Skeletal muscle satellite cell (primary cell): ENCODE results near the gene MGLL.
A peak's percentile ranks its signal among the peaks of the same experiment; 100 is the strongest.

Source experiments
- H3K27me3 ChIP-seq: 2 replicates; pipeline ENCODE4 v1.7.0; 2013; ENCODE audit warnings: low read length; ENCODE audit not compliant: control insufficient read depth, insufficient read depth
- H3K36me3 ChIP-seq: 2 replicates; pipeline ENCODE4 v1.7.0; 2013; ENCODE audit warnings: mild to moderate bottlenecking, control low read depth, low read length; ENCODE audit not compliant: insufficient read depth
- H3K4me1 ChIP-seq: 2 replicates; pipeline ENCODE4 v1.7.0; 2013; ENCODE audit warnings: low read length; ENCODE audit not compliant: control insufficient read depth, insufficient read depth
- H3K4me2 ChIP-seq: 2 replicates; pipeline ENCODE4 v1.7.0; 2013; ENCODE audit warnings: mild to moderate bottlenecking, low read length
- H3K4me3 ChIP-seq: 2 replicates; pipeline ENCODE4 v1.7.0; 2013; ENCODE audit warnings: low read length
- H3K9ac ChIP-seq: 2 replicates; pipeline ENCODE4 v1.7.0; 2013; ENCODE audit warnings: mild to moderate bottlenecking, low read depth, low read length, moderate library complexity
- H3K9me3 ChIP-seq: replicated peaks from 2 replicates; pipeline ENCODE4 v1.7.0; 2013; ENCODE audit warnings: mild to moderate bottlenecking, control low read depth, low read length

Gene MGLL

DNA sequence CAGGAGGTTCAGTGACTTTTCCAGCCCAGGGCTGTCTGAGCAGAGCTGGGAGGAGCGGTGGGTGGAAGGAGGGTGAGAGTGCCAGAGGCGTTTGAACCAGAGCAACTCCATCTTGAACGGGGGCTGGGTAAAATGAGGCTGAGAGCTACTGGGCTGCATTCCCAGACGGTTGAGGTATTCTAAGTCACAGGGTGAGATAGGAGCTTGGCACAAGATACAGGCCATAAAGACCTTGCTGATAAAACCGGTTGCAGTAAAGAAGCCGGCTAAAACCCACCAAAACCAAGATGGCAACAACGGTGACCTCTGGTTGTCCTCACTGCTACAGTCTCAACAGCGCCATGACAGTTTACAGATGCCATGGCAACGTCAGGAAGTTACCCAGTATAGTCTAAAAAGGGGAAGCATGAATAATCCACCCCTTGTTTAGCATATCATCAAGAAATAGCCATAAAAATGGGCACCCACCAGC is 89.4 kb downstream of the MGLL start:
- H3K4me3 ChIP-seq = no peak overlapping the region
- H3K36me3 ChIP-seq = no peaks in the 10 kb centered on the region
- H3K27me3 ChIP-seq = no peaks in the 10 kb centered on the region
- H3K4me2 ChIP-seq = no peak overlapping the region
- no peaks in the 10 kb centered on the region for H3K9me3 ChIP-seq
- H3K9ac ChIP-seq = no peak overlapping the region
- peaks cover 38% of the 10 kb centered on the region for H3K4me1 ChIP-seq

DNA sequence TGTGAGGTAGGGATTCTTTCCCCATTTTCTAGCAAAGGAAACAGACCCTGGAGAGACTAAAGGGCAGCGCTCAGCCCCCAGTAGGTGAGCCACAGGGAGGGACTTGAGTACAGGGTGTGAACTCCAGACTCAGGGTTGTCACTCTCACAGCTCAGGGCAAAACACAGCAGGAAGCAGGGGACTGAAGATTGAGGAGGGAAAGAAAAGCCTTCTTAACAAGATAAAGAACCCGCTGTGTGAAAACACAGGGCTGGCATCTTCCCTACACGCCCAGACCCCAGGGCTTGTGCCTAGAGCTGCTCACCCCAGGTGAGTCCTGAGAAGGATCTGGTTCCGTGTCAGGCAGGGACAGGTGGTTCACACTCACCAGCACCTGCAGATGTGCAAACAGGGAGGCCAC is 90.0 kb downstream of the MGLL start:
- no peaks in the 10 kb centered on the region for H3K36me3 ChIP-seq
- no peaks in the 10 kb centered on the region for H3K27me3 ChIP-seq
- peaks cover 35% of the 10 kb centered on the region for H3K4me1 ChIP-seq
- H3K9ac ChIP-seq = no peak overlapping the region
- H3K4me3 ChIP-seq = no peak overlapping the region
- no peak overlapping the region for H3K4me2 ChIP-seq
- H3K9me3 ChIP-seq = no peaks in the 10 kb centered on the region

DNA sequence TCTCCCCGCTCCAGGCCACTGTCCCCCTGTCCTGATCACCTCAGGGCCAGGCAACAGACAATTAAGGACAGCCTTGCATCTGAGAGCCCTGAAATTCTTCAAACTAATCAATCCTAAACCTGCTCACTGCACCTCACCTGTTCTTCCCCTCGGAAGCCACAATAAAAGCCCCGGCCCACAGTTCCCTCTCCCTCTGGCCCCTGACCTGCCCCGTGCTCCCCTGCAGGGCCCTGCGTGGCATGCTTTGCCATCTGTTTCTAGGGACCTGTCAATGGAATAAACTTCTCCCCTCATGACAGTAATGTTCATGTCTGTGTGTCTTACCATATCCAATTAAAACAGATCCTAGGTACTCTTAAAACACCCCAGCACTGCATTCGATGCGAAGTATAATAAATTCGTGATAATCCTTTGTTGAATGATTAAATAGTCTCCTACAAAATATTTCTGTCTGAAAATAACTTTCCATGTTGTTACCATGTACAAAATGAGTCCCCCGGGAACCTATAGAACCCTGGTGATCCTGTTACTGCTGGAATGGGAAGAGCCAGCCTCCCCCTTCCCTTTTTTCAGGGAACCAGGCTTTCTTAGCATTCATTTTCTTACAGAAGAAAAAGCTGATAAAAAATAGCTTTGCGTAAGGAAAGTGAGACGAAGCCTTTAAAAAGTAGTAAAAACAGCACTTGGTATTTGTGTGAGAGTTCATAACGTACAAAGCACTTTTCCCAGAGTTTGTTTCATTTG is 90.6 kb downstream of the MGLL start:
- no peak overlapping the region for H3K4me3 ChIP-seq
- no peaks in the 10 kb centered on the region for H3K9me3 ChIP-seq
- no peaks in the 10 kb centered on the region for H3K27me3 ChIP-seq
- H3K4me2 ChIP-seq = no peak overlapping the region
- H3K4me1 ChIP-seq = peaks cover 29% of the 10 kb centered on the region
- H3K9ac ChIP-seq = no peak overlapping the region
- no peaks in the 10 kb centered on the region for H3K36me3 ChIP-seq

DNA sequence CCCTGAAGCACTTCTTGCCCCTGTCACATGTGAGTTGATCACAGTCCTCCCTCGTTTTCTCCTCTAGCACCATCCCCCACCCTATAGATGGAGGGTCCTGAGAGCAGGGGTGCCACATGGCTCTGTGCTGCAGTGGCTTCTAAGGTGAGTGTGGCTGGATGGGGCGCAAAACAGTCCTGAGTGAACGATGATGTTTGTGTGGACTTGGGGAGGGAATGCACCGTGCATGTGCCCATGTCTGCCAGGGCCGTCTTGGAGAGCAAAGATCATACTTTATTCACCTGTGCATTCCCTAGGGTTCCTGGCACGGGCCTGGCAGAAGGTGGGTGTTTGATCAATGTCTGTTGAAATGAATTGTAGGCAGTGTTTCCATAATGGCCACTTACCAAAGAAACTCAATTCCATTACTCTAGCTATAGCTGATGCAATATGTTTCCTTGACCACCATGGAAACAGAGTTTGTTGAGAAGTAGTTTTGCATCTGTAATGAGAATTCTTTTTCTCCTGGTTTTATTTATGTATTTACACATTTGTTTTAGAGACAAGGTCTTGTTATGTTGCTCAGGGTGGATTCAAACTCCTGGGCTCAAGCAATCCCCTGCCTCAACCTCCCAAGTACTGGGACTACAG is 91.5 kb downstream of the MGLL start:
- no peak overlapping the region for H3K9ac ChIP-seq
- H3K4me3 ChIP-seq = no peak overlapping the region
- no peak overlapping the region for H3K4me2 ChIP-seq
- no peaks in the 10 kb centered on the region for H3K36me3 ChIP-seq
- no peaks in the 10 kb centered on the region for H3K27me3 ChIP-seq
- H3K4me1 ChIP-seq = peaks cover 21% of the 10 kb centered on the region
- H3K9me3 ChIP-seq = no peaks in the 10 kb centered on the region

DNA sequence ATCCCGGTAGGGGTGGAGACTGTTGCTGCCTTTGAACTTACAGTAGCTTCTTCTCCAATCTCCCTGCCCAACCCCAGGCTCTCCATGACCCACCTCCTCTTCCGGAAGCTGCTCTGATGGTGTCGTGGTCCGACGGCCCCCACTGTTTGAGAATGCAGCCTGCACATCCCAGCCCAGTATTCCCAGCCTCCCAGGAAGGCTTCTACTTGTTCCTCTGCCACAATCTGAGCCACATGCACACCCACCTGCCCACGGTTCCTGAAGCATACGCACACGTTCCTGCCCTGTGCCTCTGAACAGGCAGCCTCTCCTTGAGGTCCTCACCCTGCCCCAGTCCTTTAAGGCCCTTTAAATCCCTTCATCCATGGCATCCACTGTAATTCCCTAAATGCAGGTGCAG is 92.1 kb downstream of the MGLL start:
- H3K4me1 ChIP-seq = peaks cover 15% of the 10 kb centered on the region

DNA sequence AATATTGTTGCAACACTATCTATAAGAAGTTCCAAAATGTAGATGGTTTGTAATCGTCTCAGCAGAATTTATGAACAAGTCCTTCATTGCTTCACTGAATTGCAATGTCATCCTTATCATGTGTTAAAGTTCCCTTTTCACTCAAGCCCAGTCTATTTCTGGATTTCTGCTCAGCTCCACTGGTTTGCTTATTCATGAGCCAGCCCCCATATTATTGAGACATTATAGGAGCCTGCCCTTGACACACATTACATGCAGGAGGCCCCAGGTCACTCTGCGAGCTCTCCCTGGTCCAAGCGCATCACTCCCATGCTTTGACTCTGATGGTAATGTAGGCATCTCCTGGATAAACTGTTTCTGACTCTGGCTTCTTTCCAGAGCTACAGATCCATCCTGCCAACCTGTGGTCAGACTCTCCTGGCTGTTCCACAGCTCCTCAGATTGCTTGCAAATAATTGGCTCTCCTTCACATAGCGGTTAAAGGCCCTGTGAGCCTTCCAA is 92.7 kb downstream of the MGLL start:
- H3K4me1 ChIP-seq = peaks cover 10% of the 10 kb centered on the region
- no peak overlapping the region for H3K9ac ChIP-seq
- H3K36me3 ChIP-seq = peaks cover 2% of the 10 kb centered on the region
- no peak overlapping the region for H3K4me3 ChIP-seq
- H3K9me3 ChIP-seq = no peaks in the 10 kb centered on the region
- H3K27me3 ChIP-seq = no peaks in the 10 kb centered on the region
- no peak overlapping the region for H3K4me2 ChIP-seq

More for the DNA sequence above, 92.1 kb downstream of the MGLL start:
- H3K4me2 ChIP-seq = no peak overlapping the region
- H3K4me3 ChIP-seq = no peak overlapping the region
- no peaks in the 10 kb centered on the region for H3K27me3 ChIP-seq
- H3K9ac ChIP-seq = no peak overlapping the region
- H3K9me3 ChIP-seq = no peaks in the 10 kb centered on the region
- no peaks in the 10 kb centered on the region for H3K36me3 ChIP-seq

DNA sequence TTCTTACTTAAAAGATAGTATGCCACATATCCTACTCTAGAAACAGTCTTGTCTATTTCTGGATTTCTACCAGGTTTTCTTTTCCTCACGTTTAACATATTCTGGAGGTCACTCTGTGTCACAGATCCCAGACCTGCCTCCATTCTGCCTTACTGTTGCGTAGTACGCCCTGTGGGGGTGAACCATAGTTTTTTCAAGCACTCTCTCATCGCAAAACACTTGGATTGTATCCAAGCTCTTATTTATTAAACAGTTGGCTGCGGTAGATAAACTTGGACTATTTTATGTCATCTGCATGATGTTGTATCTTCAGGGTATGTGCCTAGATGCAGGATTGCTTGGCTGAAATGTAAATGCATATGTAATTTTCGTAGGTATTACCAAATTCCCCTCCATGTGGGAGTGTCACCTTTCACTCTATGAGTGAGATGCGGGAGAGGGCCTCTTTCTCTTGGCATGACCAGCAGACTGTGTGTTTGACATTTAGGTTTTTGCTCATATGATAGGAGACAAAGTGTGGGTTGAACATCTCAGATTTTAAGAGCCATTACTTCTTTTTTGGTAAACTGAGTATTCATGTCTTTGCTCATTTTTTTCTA is 93.8 kb downstream of the MGLL start:
- Histone ChIP-seq H3K4me3 (no peak overlapping the region), H3K9me3 (no peaks in the 10 kb centered on the region), H3K9ac (no peak overlapping the region), H3K4me2 (no peak overlapping the region), H3K4me1 (peaks cover under 1% of the 10 kb centered on the region), H3K27me3 (no peaks in the 10 kb centered on the region), H3K36me3 (peaks cover 12% of the 10 kb centered on the region)

- Histone ChIP-seq H3K9ac (no peak overlapping the region), H3K36me3 (peaks cover 17% of the 10 kb centered on the region), H3K4me2 (no peak overlapping the region), H3K9me3 (no peaks in the 10 kb centered on the region), H3K4me1 (peaks cover 13% of the 10 kb centered on the region), H3K4me3 (no peak overlapping the region), H3K27me3 (no peaks in the 10 kb centered on the region)
These were observed 95.4 kb downstream of the MGLL start for GRCh38 chr3:127726894-127727293.

- no peaks in the 10 kb centered on the region for H3K27me3 ChIP-seq
- H3K36me3 ChIP-seq = peaks cover 37% of the 10 kb centered on the region
- H3K4me2 ChIP-seq = peak overlapping the region; percentile 4
- no peak overlapping the region for H3K9ac ChIP-seq
- H3K4me1 ChIP-seq = peaks cover 13% of the 10 kb centered on the region
- H3K9me3 ChIP-seq = no peaks in the 10 kb centered on the region
- H3K4me3 ChIP-seq = no peak overlapping the region
These were observed 99.2 kb downstream of the MGLL start for GRCh38 chr3:127723011-127723567.

GRCh38 chr3:127722091-127722784 is 100.1 kb downstream of the MGLL start:
- no peak overlapping the region for H3K9ac ChIP-seq
- H3K36me3 ChIP-seq = peaks cover 37% of the 10 kb centered on the region
- no peak overlapping the region for H3K4me3 ChIP-seq
- no peaks in the 10 kb centered on the region for H3K9me3 ChIP-seq
- H3K4me1 ChIP-seq = peaks cover 13% of the 10 kb centered on the region
- no peak overlapping the region for H3K4me2 ChIP-seq
- H3K27me3 ChIP-seq = no peaks in the 10 kb centered on the region
